ENCODE data around the gene FSIP1. TPM values are rescaled to one million over a fixed set of nuclear protein-coding genes. Genes with fewer than 3 reads are reported as not detected.
A peak's percentile ranks its signal among the peaks of the same experiment; 100 is the strongest.

The FSIP1 gene
- total and polyA plus RNA-seq, 2 donors from 2014 or later, result 0.75 to 2.4 TPM

- Histone ChIP-seq H3K9me3 (ENCODE audit: control insufficient read depth in 2 of 3, insufficient read depth in 1 of 3, low read length in 3 of 3) (no peaks in the 10 kb centered on the region), H3K27ac (ENCODE audit: low read depth in 2 of 2, low read length in 2 of 2) (no peak overlapping the region), H3K4me3 (ENCODE audit: low read length in 3 of 3) (no peak overlapping the region), H3K9ac (ENCODE audit: low read length in 3 of 3) (no peak overlapping the region), H3K4me1 (ENCODE audit: control insufficient read depth in 2 of 3, insufficient read depth in 2 of 3, low read depth in 1 of 3, low read length in 3 of 3) (no peaks in the 10 kb centered on the region), H3K27me3 (ENCODE audit: control insufficient read depth, insufficient read depth, low read length) (no peaks in the 10 kb centered on the region), H3K36me3 (ENCODE audit: control insufficient read depth in 2 of 3, insufficient read depth in 3 of 3, low read length in 3 of 3) (no peaks in the 10 kb centered on the region)
- TF ChIP-seq, protein P1, sequence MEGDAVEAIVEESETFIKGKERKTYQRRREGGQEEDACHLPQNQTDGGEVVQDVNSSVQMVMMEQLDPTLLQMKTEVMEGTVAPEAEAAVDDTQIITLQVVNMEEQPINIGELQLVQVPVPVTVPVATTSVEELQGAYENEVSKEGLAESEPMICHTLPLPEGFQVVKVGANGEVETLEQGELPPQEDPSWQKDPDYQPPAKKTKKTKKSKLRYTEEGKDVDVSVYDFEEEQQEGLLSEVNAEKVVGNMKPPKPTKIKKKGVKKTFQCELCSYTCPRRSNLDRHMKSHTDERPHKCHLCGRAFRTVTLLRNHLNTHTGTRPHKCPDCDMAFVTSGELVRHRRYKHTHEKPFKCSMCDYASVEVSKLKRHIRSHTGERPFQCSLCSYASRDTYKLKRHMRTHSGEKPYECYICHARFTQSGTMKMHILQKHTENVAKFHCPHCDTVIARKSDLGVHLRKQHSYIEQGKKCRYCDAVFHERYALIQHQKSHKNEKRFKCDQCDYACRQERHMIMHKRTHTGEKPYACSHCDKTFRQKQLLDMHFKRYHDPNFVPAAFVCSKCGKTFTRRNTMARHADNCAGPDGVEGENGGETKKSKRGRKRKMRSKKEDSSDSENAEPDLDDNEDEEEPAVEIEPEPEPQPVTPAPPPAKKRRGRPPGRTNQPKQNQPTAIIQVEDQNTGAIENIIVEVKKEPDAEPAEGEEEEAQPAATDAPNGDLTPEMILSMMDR (IDR thresholded peaks at IDR 0.05; ENCODE audit: borderline replicate concordance, extremely low read depth, insufficient read depth), result no peak
- intact Hi-C loops (cut with DNase I), result no loop called here
- no peak for FAIRE-seq
- DNase-seq, result no peak
Measured at GRCh38 chr15:39565851-39566250, 216.8 kb downstream of the FSIP1 start.

DNA sequence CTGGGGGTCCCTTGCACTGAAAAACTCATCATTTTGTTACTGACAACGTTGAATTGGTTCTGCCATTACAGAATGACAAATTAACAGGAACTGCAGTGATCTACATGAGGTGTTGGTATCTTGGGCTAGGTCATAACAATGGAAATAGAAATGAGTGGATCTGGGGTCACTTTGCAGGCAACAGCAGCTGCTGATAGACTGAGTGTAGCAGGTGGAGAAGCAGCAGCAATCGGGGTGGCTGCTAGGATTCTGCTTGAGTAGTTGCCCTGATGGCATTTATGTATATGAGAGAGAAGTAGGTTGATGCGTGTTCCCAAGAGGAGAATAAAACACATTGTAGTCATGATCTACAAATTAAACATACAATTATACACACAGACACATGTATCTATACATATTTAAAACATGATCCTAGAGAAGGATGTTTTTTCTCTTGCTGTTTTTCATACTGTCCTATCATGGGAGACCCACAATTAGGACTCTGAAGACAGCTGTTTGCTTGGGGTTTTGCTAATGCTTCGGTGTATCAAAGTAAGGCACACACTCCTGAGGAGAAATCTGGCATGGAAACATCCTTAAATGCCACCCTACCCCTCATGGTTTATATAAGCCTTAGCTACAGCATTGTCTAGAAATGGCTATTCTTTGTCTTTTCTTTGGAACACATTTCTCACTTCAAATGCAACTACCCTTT, 217.5 kb downstream of the FSIP1 start:
- TF ChIP-seq, protein P1 (IDR thresholded peaks at IDR 0.05; ENCODE audit: borderline replicate concordance, extremely low read depth, insufficient read depth), result no peak
- H3K36me3 ChIP-seq (ENCODE audit: control insufficient read depth in 2 of 3, insufficient read depth in 3 of 3, low read length in 3 of 3), result no peaks in the 10 kb centered on the region
- H3K27ac ChIP-seq (ENCODE audit: low read depth in 2 of 2, low read length in 2 of 2), result no peak overlapping the region
- FAIRE-seq, result no peak
- DNase-seq, result no peak
- no peaks in the 10 kb centered on the region for H3K27me3 ChIP-seq (ENCODE audit: control insufficient read depth, insufficient read depth, low read length)
- H3K4me1 ChIP-seq (ENCODE audit: control insufficient read depth in 2 of 3, insufficient read depth in 2 of 3, low read depth in 1 of 3, low read length in 3 of 3), result no peaks in the 10 kb centered on the region
- H3K9me3 ChIP-seq (ENCODE audit: control insufficient read depth in 2 of 3, insufficient read depth in 1 of 3, low read length in 3 of 3), result no peaks in the 10 kb centered on the region
- intact Hi-C loops (cut with DNase I), result no loop called here
- H3K4me3 ChIP-seq (ENCODE audit: low read length in 3 of 3), result no peak overlapping the region
- no peak overlapping the region for H3K9ac ChIP-seq (ENCODE audit: low read length in 3 of 3)

DNA sequence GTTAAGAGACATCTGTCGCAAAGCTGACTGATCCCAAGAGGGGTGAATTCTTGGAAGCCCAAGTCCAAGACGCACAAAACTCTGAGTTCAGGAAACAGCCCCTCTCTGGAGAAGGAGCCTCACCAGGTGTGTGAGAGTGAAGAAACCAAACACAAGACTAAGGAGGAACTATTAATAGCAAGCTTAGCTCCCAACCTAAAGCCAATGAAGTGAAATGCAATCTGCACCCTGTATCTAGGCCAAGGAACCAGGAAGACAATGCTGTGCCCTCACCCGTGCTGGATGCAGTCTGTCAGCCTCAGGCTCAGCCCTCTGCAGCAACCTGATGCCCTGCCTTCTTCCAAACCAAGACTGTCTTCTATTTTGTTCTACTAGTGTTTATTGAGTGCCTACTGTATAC, 224.2 kb downstream of the FSIP1 start:
- Histone ChIP-seq H3K4me1 (ENCODE audit: control insufficient read depth in 2 of 3, insufficient read depth in 2 of 3, low read depth in 1 of 3, low read length in 3 of 3) (no peaks in the 10 kb centered on the region), H3K4me3 (ENCODE audit: low read length in 3 of 3) (no peak overlapping the region), H3K9ac (ENCODE audit: low read length in 3 of 3) (no peak overlapping the region), H3K36me3 (ENCODE audit: control insufficient read depth in 2 of 3, insufficient read depth in 3 of 3, low read length in 3 of 3) (no peaks in the 10 kb centered on the region), H3K9me3 (ENCODE audit: control insufficient read depth in 2 of 3, insufficient read depth in 1 of 3, low read length in 3 of 3) (no peaks in the 10 kb centered on the region), H3K27me3 (ENCODE audit: control insufficient read depth, insufficient read depth, low read length) (no peaks in the 10 kb centered on the region), H3K27ac (ENCODE audit: low read depth in 2 of 2, low read length in 2 of 2) (no peak overlapping the region)
- TF ChIP-seq, protein P1 (IDR thresholded peaks at IDR 0.05; ENCODE audit: borderline replicate concordance, extremely low read depth, insufficient read depth), result no peak
- intact Hi-C loops (cut with DNase I), result no loop called here
- FAIRE-seq (no peak), DNase-seq (peak in 1 of 5 donors; percentile 26)

DNA sequence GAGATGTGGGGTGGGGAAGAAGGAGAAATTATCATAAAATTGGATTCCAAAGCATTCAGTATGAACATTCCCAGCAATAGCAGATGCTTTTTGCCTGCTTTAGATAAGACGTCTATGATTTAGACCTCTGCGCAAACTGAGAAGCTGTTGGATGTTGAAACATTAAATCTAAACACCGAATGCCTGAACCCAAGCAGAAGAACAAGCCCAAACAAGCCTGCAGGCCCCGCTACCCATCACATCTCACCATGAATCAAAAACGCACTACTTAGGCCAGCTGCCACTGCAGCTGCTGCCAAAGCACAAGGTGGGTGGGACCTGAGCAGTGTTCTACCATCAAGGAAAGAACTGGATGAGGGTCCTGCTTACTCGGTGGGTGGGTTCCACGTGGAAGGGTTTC, 226.2 kb downstream of the FSIP1 start:
- FAIRE-seq (no peak), DNase-seq (peak in 1 of 5 donors; percentile 40)
- TF ChIP-seq, protein P1 (IDR thresholded peaks at IDR 0.05; ENCODE audit: borderline replicate concordance, extremely low read depth, insufficient read depth), result no peak
- intact Hi-C loops (cut with DNase I), result no loop called here
- Histone ChIP-seq H3K4me1 (ENCODE audit: control insufficient read depth in 2 of 3, insufficient read depth in 2 of 3, low read depth in 1 of 3, low read length in 3 of 3) (no peaks in the 10 kb centered on the region), H3K9me3 (ENCODE audit: control insufficient read depth in 2 of 3, insufficient read depth in 1 of 3, low read length in 3 of 3) (no peaks in the 10 kb centered on the region), H3K27ac (ENCODE audit: low read depth in 2 of 2, low read length in 2 of 2) (no peak overlapping the region), H3K36me3 (ENCODE audit: control insufficient read depth in 2 of 3, insufficient read depth in 3 of 3, low read length in 3 of 3) (no peaks in the 10 kb centered on the region), H3K4me3 (ENCODE audit: low read length in 3 of 3) (no peak overlapping the region), H3K27me3 (ENCODE audit: control insufficient read depth, insufficient read depth, low read length) (no peaks in the 10 kb centered on the region), H3K9ac (ENCODE audit: low read length in 3 of 3) (no peak overlapping the region)
